Activated naive CD4-positive, alpha-beta T cell treated with anti-CD3 and anti-CD28 coated beads for 36 hours (primary cell): ENCODE data around the gene FAM13C. TPM values are rescaled to one million over a fixed set of nuclear protein-coding genes. Genes with fewer than 3 reads are reported as not detected.
A peak's percentile ranks its signal among the peaks of the same experiment; 100 is the strongest.
"Not testable (repeated sequence)": the region's sequence is repeated elsewhere in the genome, so short reads cannot be mapped to it uniquely, and the experiment has no call there.

Experiments used
- CTCF ChIA-PET: fragments of 350-600 bp; sonication (Branson Sonifier 250); formaldehyde crosslinking; loops from one replicate; lab custom pipeline; 2021; ENCODE audit warnings: antibody characterized with exemption; lab: Charles Lee
- DNase-seq: peaks from one replicate; pipeline ENCODE4 v3.0.0-alpha.2; 2020
- H3K27ac Mint-ChIP-seq: one replicate; pipeline ENCODE4 v1.8.0; 2021; ENCODE audit warnings: mild to moderate bottlenecking, mixed read lengths
- H3K27me3 Mint-ChIP-seq: one replicate; pipeline ENCODE4 v1.8.0; 2021; ENCODE audit warnings: low read depth, mixed read lengths
- H3K36me3 Mint-ChIP-seq: one replicate; pipeline ENCODE4 v1.8.0; 2021; ENCODE audit warnings: low read depth, mixed read lengths
- H3K4me1 Mint-ChIP-seq: one replicate; pipeline ENCODE4 v1.8.0; 2021; ENCODE audit warnings: low read depth, mixed read lengths
- H3K4me3 Mint-ChIP-seq: one replicate; pipeline ENCODE4 v1.8.0; 2021; ENCODE audit warnings: mild to moderate bottlenecking, moderate library complexity, mixed read lengths
- H3K9me3 Mint-ChIP-seq: one replicate; pipeline ENCODE4 v1.8.0; 2021; ENCODE audit warnings: mixed read lengths
- intact Hi-C: fragments of 100-400 bp; cut with micrococcal nuclease; formaldehyde crosslinking; loops from one replicate; pipeline ENCODE4 v1.15.1; 2023
- total RNA-seq, 2 experiments: library from RNA; stranded (reverse); gene quantifications; one replicate each; pipeline ENCODE4 v1.2.3, GENCODE V29; 2021

FAM13C gene
- total RNA-seq, 2 experiments from 2014 or later: not detected

GRCh38 chr10:59236064-59236697, 126.2 kb downstream of the FAM13C start:
- H3K9me3 Mint-ChIP-seq: no peaks in the 10 kb centered on the region
- no peak for DNase-seq
- CTCF ChIA-PET: no interaction called here
- H3K36me3 Mint-ChIP-seq: no peaks in the 10 kb centered on the region
- H3K27me3 Mint-ChIP-seq: no peaks in the 10 kb centered on the region
- no peak overlapping the region for H3K27ac Mint-ChIP-seq
- H3K4me1 Mint-ChIP-seq: no peaks in the 10 kb centered on the region
- intact Hi-C loops: loop anchor here (10.0 kb wide), 1 partner anchor 701 kb away; no protein-coding TSS in a partner anchor
- no peak overlapping the region for H3K4me3 Mint-ChIP-seq

- Mint-ChIP-seq H3K4me1 (no peaks in the 10 kb centered on the region), H3K4me3 (no peak overlapping the region), H3K36me3 (no peaks in the 10 kb centered on the region), H3K27ac (no peak overlapping the region), H3K27me3 (no peaks in the 10 kb centered on the region), H3K9me3 (no peaks in the 10 kb centered on the region)
- intact Hi-C loops: loop anchor here (10.0 kb wide), 1 partner anchor 700 kb away; no protein-coding TSS in a partner anchor
- DNase-seq: peak; percentile 5
- CTCF ChIA-PET: no interaction called here
These were observed 127.4 kb downstream of the FAM13C start for GRCh38 chr10:59234816-59235429.

- intact Hi-C loops: loop anchor here (10.0 kb wide), 1 partner anchor 699 kb away; no protein-coding TSS in a partner anchor
- H3K27me3 Mint-ChIP-seq: no peaks in the 10 kb centered on the region
- H3K27ac Mint-ChIP-seq: no peak overlapping the region
- DNase-seq: no peak
- no peaks in the 10 kb centered on the region for H3K36me3 Mint-ChIP-seq
- no peaks in the 10 kb centered on the region for H3K9me3 Mint-ChIP-seq
- CTCF ChIA-PET: no interaction called here
- H3K4me3 Mint-ChIP-seq: no peak overlapping the region
- no peaks in the 10 kb centered on the region for H3K4me1 Mint-ChIP-seq
These were observed 128.2 kb downstream of the FAM13C start for GRCh38 chr10:59234194-59234593.

GRCh38 chr10:59229441-59229840, 132.9 kb downstream of the FAM13C start:
- no peaks in the 10 kb centered on the region for H3K36me3 Mint-ChIP-seq
- intact Hi-C loops: no loop called here
- CTCF ChIA-PET: no interaction called here
- H3K4me3 Mint-ChIP-seq: no peak overlapping the region
- no peak overlapping the region for H3K27ac Mint-ChIP-seq
- no peaks in the 10 kb centered on the region for H3K9me3 Mint-ChIP-seq
- DNase-seq: no peak
- no peaks in the 10 kb centered on the region for H3K4me1 Mint-ChIP-seq
- H3K27me3 Mint-ChIP-seq: no peaks in the 10 kb centered on the region

GRCh38 chr10:59227136-59227673, 135.1 kb downstream of the FAM13C start:
- DNase-seq: no peak
- H3K27ac Mint-ChIP-seq: no peak overlapping the region
- H3K4me1 Mint-ChIP-seq: no peaks in the 10 kb centered on the region
- H3K36me3 Mint-ChIP-seq: no peaks in the 10 kb centered on the region
- H3K27me3 Mint-ChIP-seq: no peaks in the 10 kb centered on the region
- intact Hi-C loops: no loop called here
- no peaks in the 10 kb centered on the region for H3K9me3 Mint-ChIP-seq
- CTCF ChIA-PET: no interaction called here
- no peak overlapping the region for H3K4me3 Mint-ChIP-seq

GRCh38 chr10:59225211-59225610, 137.1 kb downstream of the FAM13C start:
- intact Hi-C loops: no loop called here
- Mint-ChIP-seq H3K27ac (no peak overlapping the region), H3K36me3 (no peaks in the 10 kb centered on the region)

GRCh38 chr10:59223597-59223996, 138.8 kb downstream of the FAM13C start:
- CTCF ChIA-PET, intact Hi-C loops, H3K27ac Mint-ChIP-seq, H3K27me3 Mint-ChIP-seq, DNase-seq, H3K9me3 Mint-ChIP-seq, H3K4me3 Mint-ChIP-seq, H3K4me1 Mint-ChIP-seq, H3K36me3 Mint-ChIP-seq: not testable (repeated sequence)

More at GRCh38 chr10:59225211-59225610, 137.1 kb downstream of the FAM13C start:
- no peak overlapping the region for H3K4me3 Mint-ChIP-seq
- DNase-seq: no peak
- no peaks in the 10 kb centered on the region for H3K4me1 Mint-ChIP-seq
- no peaks in the 10 kb centered on the region for H3K9me3 Mint-ChIP-seq
- H3K27me3 Mint-ChIP-seq: no peaks in the 10 kb centered on the region
- CTCF ChIA-PET: no interaction called here

- intact Hi-C loops: no loop called here
- no peaks in the 10 kb centered on the region for H3K4me1 Mint-ChIP-seq
- no peaks in the 10 kb centered on the region for H3K9me3 Mint-ChIP-seq
- H3K27ac Mint-ChIP-seq: no peak overlapping the region
- CTCF ChIA-PET: no interaction called here
- no peaks in the 10 kb centered on the region for H3K27me3 Mint-ChIP-seq
- DNase-seq: no peak
- no peaks in the 10 kb centered on the region for H3K36me3 Mint-ChIP-seq
- no peak overlapping the region for H3K4me3 Mint-ChIP-seq
These were observed 139.6 kb downstream of the FAM13C start for GRCh38 chr10:59222788-59223187.

- no peaks in the 10 kb centered on the region for H3K27me3 Mint-ChIP-seq
- intact Hi-C loops: no loop called here
- H3K4me3 Mint-ChIP-seq: no peak overlapping the region
- no peak overlapping the region for H3K27ac Mint-ChIP-seq
- H3K4me1 Mint-ChIP-seq: no peaks in the 10 kb centered on the region
- H3K9me3 Mint-ChIP-seq: no peaks in the 10 kb centered on the region
- no peak for DNase-seq
- H3K36me3 Mint-ChIP-seq: no peaks in the 10 kb centered on the region
- CTCF ChIA-PET: no interaction called here
These were observed 146.0 kb downstream of the FAM13C start for GRCh38 chr10:59216178-59216869.

- H3K9me3 Mint-ChIP-seq: peaks cover 4% of the 10 kb centered on the region
- H3K27me3 Mint-ChIP-seq: no peaks in the 10 kb centered on the region
- no peak overlapping the region for H3K27ac Mint-ChIP-seq
- CTCF ChIA-PET: no interaction called here
- intact Hi-C loops: no loop called here
- no peaks in the 10 kb centered on the region for H3K36me3 Mint-ChIP-seq
- no peak for DNase-seq
- no peak overlapping the region for H3K4me3 Mint-ChIP-seq
- no peaks in the 10 kb centered on the region for H3K4me1 Mint-ChIP-seq
These were observed 148.2 kb downstream of the FAM13C start for GRCh38 chr10:59214160-59214559.

GRCh38 chr10:59212301-59212798, 150.0 kb downstream of the FAM13C start:
- H3K27me3 Mint-ChIP-seq: no peaks in the 10 kb centered on the region
- intact Hi-C loops: no loop called here
- H3K27ac Mint-ChIP-seq: no peak overlapping the region
- CTCF ChIA-PET: interaction anchor here (0.8 kb wide), 1 partner anchor 9 kb away, joined by 4 read pairs; no protein-coding TSS in a partner anchor
- no peaks in the 10 kb centered on the region for H3K36me3 Mint-ChIP-seq
- H3K9me3 Mint-ChIP-seq: peaks cover 6% of the 10 kb centered on the region
- H3K4me1 Mint-ChIP-seq: no peaks in the 10 kb centered on the region
- DNase-seq: no peak
- no peak overlapping the region for H3K4me3 Mint-ChIP-seq

- H3K9me3 Mint-ChIP-seq: peaks cover 8% of the 10 kb centered on the region
- H3K27me3 Mint-ChIP-seq: no peaks in the 10 kb centered on the region
- H3K27ac Mint-ChIP-seq: no peak overlapping the region
- no peaks in the 10 kb centered on the region for H3K36me3 Mint-ChIP-seq
- H3K4me1 Mint-ChIP-seq: no peaks in the 10 kb centered on the region
- H3K4me3 Mint-ChIP-seq: no peak overlapping the region
- intact Hi-C loops: no loop called here
- no peak for DNase-seq
- CTCF ChIA-PET: no interaction called here
These were observed 156.1 kb downstream of the FAM13C start for GRCh38 chr10:59206204-59206720.
